GM19239 (cell line): ENCODE measurements around the gene RORC.

Experiments
- DNase-seq: peaks from one replicate; pipeline ENCODE4 v3.0.0; 2011; ENCODE audit warnings: low spot score; ENCODE audit not compliant: insufficient read length
- FAIRE-seq: peaks from 2 replicates; lab custom pipeline; 2011; peaks lifted over from hg19 to GRCh38; lab: Jason Lieb, UNC

RORC gene

GRCh38 chr1:151849871-151850270 is 18.3 kb upstream of the RORC start:
- FAIRE-seq (no peak), DNase-seq (no peak)

- DNase-seq, result no peak
- FAIRE-seq, result no peak
Measured at GRCh38 chr1:151849126-151849525, 17.5 kb upstream of the RORC start.

- DNase-seq, result no peak
- no peak for FAIRE-seq
Measured at GRCh38 chr1:151847867-151848596, 16.4 kb upstream of the RORC start.

- DNase-seq, result no peak
- no peak for FAIRE-seq
Measured at GRCh38 chr1:151846686-151847237, 15.2 kb upstream of the RORC start.

DNA sequence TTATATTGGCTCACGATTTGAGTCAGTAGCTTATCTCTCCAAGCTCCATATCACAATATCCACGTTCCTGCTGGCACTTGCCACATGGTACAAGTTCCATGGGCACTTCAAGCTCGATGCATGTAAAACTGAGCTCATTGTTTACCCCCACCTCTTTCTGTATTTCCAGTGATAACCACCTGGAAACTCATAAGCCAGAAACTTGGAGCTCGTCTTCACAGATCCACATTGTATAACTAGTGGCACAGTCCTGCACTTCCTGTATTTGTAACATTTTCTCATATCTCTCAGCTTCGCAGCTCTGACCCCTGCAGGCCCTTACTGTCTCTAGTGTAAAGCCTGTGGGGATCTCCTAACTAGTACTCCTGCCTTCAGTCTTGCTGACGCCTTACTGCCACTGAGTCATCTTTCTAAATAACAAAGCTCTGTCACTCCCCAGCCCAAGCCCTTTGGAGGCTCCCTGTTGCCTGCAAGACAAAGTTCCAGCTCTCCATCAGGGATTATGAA is 14.5 kb upstream of the RORC start:
- no peak for DNase-seq
- FAIRE-seq, result no peak

GRCh38 chr1:151843398-151843797 is 11.8 kb upstream of the RORC start:
- FAIRE-seq (no peak), DNase-seq (no peak)

GRCh38 chr1:151841141-151841540 is 9.5 kb upstream of the RORC start:
- DNase-seq (no peak), FAIRE-seq (no peak)

DNA sequence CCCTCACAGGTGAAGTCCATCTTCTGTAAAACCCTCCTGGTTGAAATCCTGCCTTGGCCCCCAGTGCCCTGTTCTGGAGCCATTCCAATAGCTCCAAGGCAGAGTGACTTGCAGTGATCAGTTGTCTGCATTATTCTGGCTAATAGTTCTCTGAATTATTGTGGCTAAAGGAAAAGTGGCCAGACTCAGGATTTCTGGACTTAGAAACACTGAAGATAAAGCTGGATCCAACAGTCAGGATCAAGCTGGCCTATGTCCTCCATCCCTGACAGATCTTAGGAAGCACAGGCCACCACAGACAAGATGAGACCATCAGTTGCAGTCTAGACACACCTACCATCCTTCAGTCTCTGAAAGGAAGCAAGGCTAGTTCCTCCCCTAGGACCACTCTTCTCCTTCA is 8.8 kb upstream of the RORC start:
- FAIRE-seq (no peak), DNase-seq (no peak)

DNA sequence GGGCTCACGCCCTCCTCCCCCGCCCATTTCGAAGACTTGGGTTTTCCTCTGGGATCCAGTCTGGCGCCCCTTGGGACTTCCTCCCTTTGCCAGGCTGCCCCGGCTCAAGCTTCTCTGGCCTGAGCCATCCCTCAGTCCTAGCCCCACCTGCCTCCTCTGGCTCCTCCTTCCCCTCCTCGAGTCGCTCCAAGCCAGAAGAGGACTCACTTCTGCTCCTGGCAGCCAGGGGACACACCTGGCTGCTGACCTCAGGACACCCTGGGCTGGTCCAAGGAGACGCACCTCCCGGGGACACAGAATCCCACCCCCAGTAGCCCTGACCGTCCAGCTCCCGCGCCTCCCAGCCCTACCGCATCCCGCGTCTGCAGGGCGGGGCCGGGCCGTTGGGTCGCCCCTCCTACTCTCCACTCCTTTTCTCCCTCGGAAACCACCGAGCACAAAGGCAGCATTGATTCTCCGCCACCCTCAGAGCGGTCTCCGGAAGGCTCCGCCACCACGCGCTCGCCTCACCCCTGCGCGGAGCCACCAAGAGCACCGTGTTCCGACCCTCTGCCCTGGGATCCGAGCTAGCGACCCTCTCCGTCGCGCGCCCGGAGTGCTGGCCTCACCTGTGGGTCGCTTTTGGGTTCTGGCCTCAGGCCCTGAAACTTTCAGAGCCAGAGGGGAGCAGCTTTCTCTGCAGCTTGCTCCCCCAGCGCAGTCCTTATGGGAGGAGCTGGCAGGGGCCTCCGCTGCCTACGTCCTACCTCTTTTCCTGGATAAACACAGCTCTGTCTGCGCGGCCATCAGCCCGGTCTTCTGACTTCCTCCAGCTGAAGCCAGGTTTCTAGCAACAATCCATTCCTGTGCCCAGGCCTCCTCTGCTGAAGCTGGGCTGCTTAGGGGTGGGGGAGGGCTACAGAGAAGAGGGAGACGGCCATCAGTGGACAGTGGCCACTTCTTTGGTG is 8.1 kb upstream of the RORC start, which contains the start of gene C2CD4D:
TSS of gene C2CD4D (minus strand) at position 364 of the 947 bp plus-strand sequence. CDS start 831 bp downstream, outside the sequence.
- peak; percentile 80 for FAIRE-seq
- peak; percentile 57 for DNase-seq

DNA sequence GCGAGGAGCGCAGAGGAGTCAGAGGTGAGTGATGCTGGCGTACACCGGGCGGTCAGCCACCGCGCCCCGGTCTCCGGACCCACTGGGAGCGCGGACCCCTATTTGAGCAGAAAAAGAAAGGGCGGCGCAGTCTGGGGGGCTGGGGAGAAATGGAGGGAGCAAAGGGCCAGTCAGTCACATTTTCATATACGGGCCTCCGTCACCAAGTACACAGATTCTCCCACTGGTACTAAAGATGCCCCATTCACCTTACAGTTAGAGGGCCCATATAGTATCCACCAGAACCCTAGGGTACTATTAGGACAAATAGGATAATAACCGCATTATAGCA is 7.4 kb upstream of the RORC start:
- FAIRE-seq, result no peak
- DNase-seq, result no peak

GRCh38 chr1:151838222-151839081 is 6.8 kb upstream of the RORC start:
- DNase-seq (peak; percentile 33), FAIRE-seq (no peak)

- FAIRE-seq (no peak), DNase-seq (no peak)
Measured at GRCh38 chr1:151837884-151838221, 6.3 kb upstream of the RORC start.

- FAIRE-seq (no peak), DNase-seq (no peak)
Measured at GRCh38 chr1:151837197-151837596, 5.6 kb upstream of the RORC start.

GRCh38 chr1:151835596-151835995 is 4.0 kb upstream of the RORC start:
- no peak for FAIRE-seq
- DNase-seq, result no peak

DNA sequence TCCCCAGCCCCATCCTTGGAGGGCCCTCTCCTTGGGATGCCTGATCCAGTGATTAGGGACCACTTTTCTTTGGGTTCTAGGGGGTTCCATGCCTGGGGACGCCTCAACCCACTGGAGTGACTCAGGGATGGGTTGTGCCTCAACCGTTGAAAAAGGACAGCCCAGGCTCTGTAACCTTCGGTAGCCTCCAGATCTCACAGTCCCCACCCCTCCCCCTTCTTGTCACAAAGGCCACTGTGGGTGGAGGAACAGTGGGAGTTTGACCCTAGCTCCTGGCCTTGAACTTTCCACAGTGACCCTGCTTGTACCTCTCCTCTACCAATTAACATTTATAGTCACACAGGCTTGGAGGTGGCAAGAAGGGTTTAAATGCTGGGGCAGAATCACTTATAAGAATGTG is 2.6 kb upstream of the RORC start:
- FAIRE-seq (no peak), DNase-seq (no peak)

DNA sequence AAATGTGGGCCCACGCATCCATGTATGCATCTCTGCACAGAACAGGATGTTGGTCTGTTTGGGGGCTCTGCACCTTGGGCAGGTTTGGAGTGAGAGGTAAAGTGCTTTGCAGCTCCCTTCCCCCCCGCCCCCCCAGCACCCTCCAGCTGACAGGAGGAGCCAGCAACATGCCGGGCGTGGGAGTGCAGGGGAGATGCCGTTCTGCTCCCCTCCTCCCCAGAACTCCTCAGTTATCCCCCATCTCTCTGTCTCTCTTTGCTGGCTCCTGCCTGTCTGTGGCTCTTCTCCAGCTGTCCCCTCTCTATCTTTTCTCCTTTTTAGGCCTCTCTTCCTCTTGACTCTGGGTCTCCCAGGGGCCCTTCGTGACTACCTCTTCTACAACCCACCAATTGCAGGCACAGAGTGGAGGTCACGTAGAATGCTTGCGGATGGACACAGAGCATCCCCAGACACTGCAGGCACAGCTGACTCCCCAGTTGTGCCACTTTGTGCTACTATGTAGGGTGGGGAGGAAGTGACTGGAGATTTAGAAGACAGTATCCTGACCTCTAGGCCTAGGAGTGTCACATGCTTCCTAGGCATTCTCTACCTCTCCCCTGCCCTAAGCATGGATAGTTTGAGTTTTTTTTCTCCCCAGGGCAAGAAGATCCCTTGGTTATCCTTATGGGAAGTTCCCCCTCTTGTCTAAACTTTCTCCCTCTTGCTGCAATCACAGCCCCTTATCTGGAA is 1.7 kb upstream of the RORC start:
- FAIRE-seq, result no peak

DNA sequence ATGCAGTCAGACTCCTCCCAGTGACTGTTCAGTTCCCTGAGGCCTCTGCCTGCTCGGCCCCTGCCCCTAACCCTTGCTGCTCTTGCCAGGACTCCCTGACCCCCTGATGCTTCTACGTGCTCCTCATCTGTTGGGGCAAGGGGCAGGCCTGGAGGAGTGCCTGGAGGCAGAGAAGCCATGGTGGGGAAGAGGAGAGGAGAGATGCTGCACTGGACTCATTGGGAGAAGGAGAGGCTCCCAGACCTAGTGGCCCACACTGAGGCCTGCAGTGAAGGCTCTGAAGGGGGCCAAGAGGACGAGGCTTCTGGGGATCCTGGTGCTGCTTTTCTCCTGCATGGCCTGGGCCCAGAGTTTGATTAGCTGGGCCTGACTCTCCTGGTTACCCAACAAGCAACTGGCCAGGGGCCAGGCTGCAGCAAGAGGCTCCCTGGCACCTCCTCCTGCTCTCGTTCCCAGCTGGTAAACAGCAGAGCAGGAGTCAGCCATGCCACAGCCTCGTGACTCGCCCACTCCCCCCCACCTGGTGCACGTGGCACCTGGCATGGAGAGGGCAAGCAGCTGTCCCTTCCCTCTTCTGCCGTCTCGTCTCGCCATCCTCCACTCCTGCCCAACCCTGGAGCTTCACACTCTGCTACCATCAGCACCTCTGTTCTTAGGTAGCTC is 847 bp upstream of the RORC start:
- DNase-seq, result no peak
- FAIRE-seq, result no peak

More for the DNA sequence above, 1.7 kb upstream of the RORC start:
- no peak for DNase-seq

GRCh38 chr1:151831256-151831591 is 378 bp downstream of the RORC start:
- FAIRE-seq, result no peak
- no peak for DNase-seq

DNA sequence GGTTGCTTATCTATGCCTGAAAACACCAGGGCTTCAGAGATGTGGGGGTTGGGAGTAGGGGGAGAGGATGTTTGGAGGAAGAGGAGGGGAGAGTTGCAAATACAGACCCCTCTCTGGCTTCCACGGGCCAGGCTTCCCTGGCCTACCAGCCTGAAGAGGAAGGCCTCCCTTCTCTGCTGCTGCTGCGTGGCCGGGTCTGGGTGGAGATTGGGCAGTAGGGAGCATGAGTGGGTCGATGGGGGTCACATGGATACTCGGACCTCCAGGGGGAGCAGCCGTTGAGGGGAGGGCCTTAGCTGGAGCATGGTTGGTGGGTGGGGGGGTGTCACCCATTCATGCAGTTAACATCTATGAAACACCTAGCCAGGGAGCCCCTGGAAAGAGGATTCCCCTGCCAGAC is 1.5 kb downstream of the RORC start:
- FAIRE-seq (no peak), DNase-seq (no peak)
